Measurements from ENCODE around the gene LTB4R2.

DNA sequence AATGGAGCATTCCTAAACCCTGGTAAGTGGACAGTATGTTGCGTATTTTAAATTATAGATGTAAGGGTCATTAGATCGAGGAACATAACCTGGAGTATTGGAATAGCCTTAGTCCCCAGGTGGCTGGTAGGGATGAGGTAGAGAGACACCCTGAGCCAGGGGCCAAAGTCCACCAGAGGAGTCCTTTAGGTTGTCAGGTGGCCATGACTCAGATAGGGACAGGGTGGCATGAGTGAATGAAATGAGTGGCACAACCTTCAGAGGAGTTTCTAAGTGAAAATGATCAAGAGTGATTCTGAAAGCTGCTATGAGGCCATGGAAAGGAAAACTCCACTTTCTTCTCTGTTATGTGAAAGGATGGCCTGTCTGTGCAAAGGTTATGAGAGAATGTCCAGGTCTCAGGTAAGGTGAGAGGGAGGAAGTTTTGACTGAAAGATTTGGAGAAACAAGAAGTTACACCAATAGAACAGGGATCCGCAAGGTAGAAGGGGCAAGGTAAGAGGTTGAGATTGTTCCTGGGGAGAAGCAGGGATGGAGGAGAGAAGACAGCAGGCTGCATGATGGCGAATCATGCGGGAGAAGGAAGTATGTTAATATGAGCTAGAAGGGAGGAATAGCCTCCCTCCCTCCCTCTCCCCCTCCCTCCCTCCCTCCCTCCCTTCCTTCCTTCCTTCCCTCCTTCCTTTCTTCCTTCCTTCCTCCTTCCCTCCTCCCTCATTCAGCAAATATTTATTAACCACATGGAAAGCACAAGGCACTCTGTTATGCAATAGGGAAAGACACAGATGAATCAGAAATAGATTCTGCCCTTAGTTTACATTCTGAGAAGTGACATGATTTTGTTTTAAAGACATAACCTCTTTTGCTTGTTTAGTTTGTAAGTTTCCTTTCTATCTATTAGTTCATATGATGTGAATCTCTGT is 43.9 kb downstream of the LTB4R2 start:
- TF ChIP-seq EZH2 (optimal IDR thresholded peaks at IDR 0.05; ENCODE audit: low read depth, low read length) (no peak), EZH2phosphoT487 (IDR thresholded peaks at IDR 0.05; ENCODE audit: low read length) (no peak)
- TF ChIP-seq, protein P1, sequence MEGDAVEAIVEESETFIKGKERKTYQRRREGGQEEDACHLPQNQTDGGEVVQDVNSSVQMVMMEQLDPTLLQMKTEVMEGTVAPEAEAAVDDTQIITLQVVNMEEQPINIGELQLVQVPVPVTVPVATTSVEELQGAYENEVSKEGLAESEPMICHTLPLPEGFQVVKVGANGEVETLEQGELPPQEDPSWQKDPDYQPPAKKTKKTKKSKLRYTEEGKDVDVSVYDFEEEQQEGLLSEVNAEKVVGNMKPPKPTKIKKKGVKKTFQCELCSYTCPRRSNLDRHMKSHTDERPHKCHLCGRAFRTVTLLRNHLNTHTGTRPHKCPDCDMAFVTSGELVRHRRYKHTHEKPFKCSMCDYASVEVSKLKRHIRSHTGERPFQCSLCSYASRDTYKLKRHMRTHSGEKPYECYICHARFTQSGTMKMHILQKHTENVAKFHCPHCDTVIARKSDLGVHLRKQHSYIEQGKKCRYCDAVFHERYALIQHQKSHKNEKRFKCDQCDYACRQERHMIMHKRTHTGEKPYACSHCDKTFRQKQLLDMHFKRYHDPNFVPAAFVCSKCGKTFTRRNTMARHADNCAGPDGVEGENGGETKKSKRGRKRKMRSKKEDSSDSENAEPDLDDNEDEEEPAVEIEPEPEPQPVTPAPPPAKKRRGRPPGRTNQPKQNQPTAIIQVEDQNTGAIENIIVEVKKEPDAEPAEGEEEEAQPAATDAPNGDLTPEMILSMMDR (IDR thresholded peaks at IDR 0.05; ENCODE audit: low read length) = no peak

All from MM.1S (cell line).